OCI-LY1 (cell line): ENCODE measurements around the gene YBX2.
A peak's percentile ranks its signal among the peaks of the same experiment; 100 is the strongest.

Experiments used
- H2AFZ ChIP-seq: fragments of 200-600 bp; sonication (generic), shearing (Covaris generic); 2 replicates; pipeline ENCODE4 v1.6.0; 2014; ENCODE audit warnings: antibody characterized with exemption, mild to moderate bottlenecking, low read length
- H3F3A ChIP-seq: fragments of 200-600 bp; sonication (generic), shearing (Covaris generic); 2 replicates; pipeline ENCODE4 v1.6.0; 2014; ENCODE audit warnings: mild to moderate bottlenecking, antibody characterized with exemption, low read length, moderate library complexity; ENCODE audit not compliant: insufficient read depth
- H3K27ac ChIP-seq: fragments of 200-600 bp; sonication (generic); 2 replicates; pipeline ENCODE4 v1.5.1; 2014; ENCODE audit warnings: low read length, mixed run types, mild to moderate bottlenecking, low read depth; ENCODE audit not compliant: poor library complexity, severe bottlenecking
- H3K27me3 ChIP-seq: fragments of 200-600 bp; sonication (generic); 2 replicates; pipeline ENCODE4 v1.6.0; 2014; ENCODE audit warnings: antibody characterized with exemption, mild to moderate bottlenecking, low read length, moderate library complexity; ENCODE audit not compliant: insufficient read depth
- H3K36me3 ChIP-seq: fragments of 200-600 bp; sonication (generic); 2 replicates; pipeline ENCODE4 v1.6.1; 2014; ENCODE audit warnings: mild to moderate bottlenecking, antibody characterized with exemption, low read length, moderate library complexity, mixed read lengths; ENCODE audit not compliant: insufficient read depth
- H3K4me1 ChIP-seq: fragments of 200-600 bp; sonication (generic); 2 replicates; pipeline ENCODE4 v1.5.1; 2014; ENCODE audit warnings: mild to moderate bottlenecking, low read length, moderate library complexity; ENCODE audit not compliant: insufficient read depth, severe bottlenecking
- H3K4me2 ChIP-seq: fragments of 200-600 bp; sonication (generic), shearing (Covaris generic); 2 replicates; pipeline ENCODE4 v1.6.1; 2014; ENCODE audit warnings: low read length
- H3K4me3 ChIP-seq: fragments of 200-600 bp; sonication (generic); 2 replicates; pipeline ENCODE4 v1.5.1; 2014; ENCODE audit warnings: low read length, low read depth, mild to moderate bottlenecking, mixed read lengths; ENCODE audit not compliant: poor library complexity, severe bottlenecking
- H3K79me2 ChIP-seq: fragments of 200-600 bp; shearing (Covaris generic); 2 replicates; pipeline ENCODE4 v1.6.1; 2016; ENCODE audit warnings: mixed run types, low read length, mixed read lengths; ENCODE audit not compliant: insufficient read depth
- H3K9ac ChIP-seq: fragments of 200-600 bp; sonication (generic), shearing (Covaris generic); 2 replicates; pipeline ENCODE4 v1.6.1; 2014; ENCODE audit warnings: mild to moderate bottlenecking, low read length, mixed read lengths
- H3K9me2 ChIP-seq: fragments of 200-600 bp; sonication (generic), shearing (Covaris generic); 2 replicates; pipeline ENCODE4 v1.6.1; 2014; ENCODE audit warnings: low read depth, mild to moderate bottlenecking, low read length, mixed read lengths
- H3K9me3 ChIP-seq: fragments of 200-600 bp; shearing (Covaris generic); 2 replicates; pipeline ENCODE4 v1.6.1; 2014; ENCODE audit warnings: low read length, mixed read lengths
- H4K20me1 ChIP-seq: fragments of 200-600 bp; sonication (generic), shearing (Covaris generic); 2 replicates; pipeline ENCODE4 v1.6.0; 2016; ENCODE audit warnings: mild to moderate bottlenecking, low read length; ENCODE audit not compliant: insufficient read depth
- CTCF ChIP-seq: fragments of 200-600 bp; sonication (generic), shearing (Covaris generic); IDR thresholded peaks from 2 replicates; pipeline ENCODE4 v1.5.1; 2017; ENCODE audit warnings: mild to moderate bottlenecking, antibody characterized with exemption, low read length, moderate library complexity, mixed read lengths
- EZH2 ChIP-seq: fragments of 200-600 bp; sonication (generic), shearing (Covaris generic); IDR thresholded peaks from 2 replicates; pipeline ENCODE4 v1.8.0; 2017; ENCODE audit warnings: borderline replicate concordance, mixed run types, mild to moderate bottlenecking, antibody characterized with exemption, low read length, moderate library complexity, mixed read lengths

The YBX2 gene

DNA sequence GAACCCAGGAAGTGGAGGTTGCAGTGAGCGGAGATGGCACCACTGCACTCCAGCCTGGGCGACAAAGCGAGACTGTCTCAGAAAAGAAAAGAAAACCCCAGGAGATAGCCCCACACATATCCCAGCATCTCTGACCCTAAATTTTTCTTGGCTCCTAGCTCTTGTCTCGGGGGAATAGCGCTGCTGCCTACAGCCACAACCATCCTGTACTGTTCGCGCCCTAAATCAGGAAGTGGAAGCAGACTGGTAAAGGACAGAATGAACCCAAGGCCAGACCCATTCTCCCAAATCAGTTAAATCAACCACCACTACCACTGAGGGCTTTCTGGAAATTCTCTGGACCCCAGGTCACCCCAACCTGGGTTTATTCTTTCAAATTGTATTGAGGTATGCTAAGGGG, 44.6 kb downstream of the YBX2 start:
- H3F3A ChIP-seq, result no peaks in the 10 kb centered on the region
- no peaks in the 10 kb centered on the region for H4K20me1 ChIP-seq
- H3K36me3 ChIP-seq, result peaks cover 32% of the 10 kb centered on the region
- peak overlapping the region; percentile 77 for H3K4me3 ChIP-seq
- H3K4me1 ChIP-seq, result peaks cover 32% of the 10 kb centered on the region
- H2AFZ ChIP-seq, result no peak overlapping the region
- H3K9ac ChIP-seq, result peak overlapping the region; percentile 97
- H3K9me2 ChIP-seq, result no peaks in the 10 kb centered on the region
- H3K79me2 ChIP-seq, result peaks cover 31% of the 10 kb centered on the region
- H3K27me3 ChIP-seq, result no peaks in the 10 kb centered on the region
- TF ChIP-seq EZH2 (no peak), CTCF (no peak)
- H3K9me3 ChIP-seq, result no peaks in the 10 kb centered on the region
- H3K27ac ChIP-seq, result peak overlapping the region; percentile 15
- H3K4me2 ChIP-seq, result peak overlapping the region; percentile 99

DNA sequence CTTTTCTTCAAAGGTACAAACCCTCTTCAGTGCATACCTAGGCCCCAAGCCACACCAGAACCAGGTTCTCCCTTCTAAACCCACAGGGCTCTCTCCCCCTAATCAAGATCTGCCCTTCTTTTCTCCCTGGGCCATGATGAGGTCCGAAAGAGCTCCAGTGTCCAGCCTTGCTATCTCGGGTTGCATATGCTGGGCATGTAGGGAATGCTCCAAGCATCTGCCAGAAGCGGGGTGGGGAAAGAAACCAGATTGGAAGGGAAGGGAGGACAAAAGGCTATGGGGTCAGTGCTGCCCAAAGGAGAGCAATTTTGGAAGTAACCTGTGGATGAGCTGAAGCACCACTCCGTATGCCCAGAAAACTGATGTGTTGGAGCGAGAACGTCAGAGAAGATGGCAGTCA, 45.2 kb downstream of the YBX2 start:
- Histone ChIP-seq H3K9ac (peak overlapping the region; percentile 97; the same call in 1 of the 2 replicates), H3K27ac (no peak overlapping the region)

DNA sequence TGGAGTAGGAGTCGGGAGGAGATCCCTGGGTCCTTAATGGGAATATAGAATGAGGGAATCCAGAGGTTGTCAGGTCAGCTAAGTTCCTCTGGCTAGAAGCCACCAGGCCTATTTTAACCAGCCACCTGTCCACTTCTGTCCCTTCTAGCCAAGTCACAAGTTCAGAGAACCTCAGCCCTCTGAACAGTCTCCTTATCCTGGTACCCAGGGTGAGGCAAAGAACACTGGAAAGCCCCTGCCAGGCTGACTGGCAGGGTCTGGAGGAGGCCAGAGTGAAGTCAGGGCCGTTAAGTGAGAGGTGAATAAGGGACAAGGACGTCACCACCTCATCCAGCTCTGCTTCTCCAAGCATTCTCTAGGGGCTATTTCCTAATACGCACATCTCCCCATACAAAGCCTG, 45.6 kb downstream of the YBX2 start:
- Histone ChIP-seq H3F3A (no peaks in the 10 kb centered on the region), H3K27me3 (no peaks in the 10 kb centered on the region), H3K9me3 (no peaks in the 10 kb centered on the region), H3K4me3 (peak overlapping the region; percentile 77), H4K20me1 (no peaks in the 10 kb centered on the region), H3K9ac (peak overlapping the region; percentile 97; the same call in 1 of the 2 replicates), H3K9me2 (no peaks in the 10 kb centered on the region), H3K36me3 (peaks cover 32% of the 10 kb centered on the region), H3K4me2 (peak overlapping the region; percentile 99), H3K79me2 (peaks cover 31% of the 10 kb centered on the region), H3K27ac (no peak overlapping the region), H2AFZ (no peak overlapping the region), H3K4me1 (peaks cover 32% of the 10 kb centered on the region)
- TF ChIP-seq CTCF (no peak), EZH2 (no peak)

More for the DNA sequence above, 45.2 kb downstream of the YBX2 start:
- H3K4me2 ChIP-seq, result peak overlapping the region; percentile 99
- no peaks in the 10 kb centered on the region for H4K20me1 ChIP-seq
- H3K9me3 ChIP-seq, result no peaks in the 10 kb centered on the region
- H3K4me1 ChIP-seq, result peaks cover 32% of the 10 kb centered on the region
- H3K4me3 ChIP-seq, result peak overlapping the region; percentile 77
- H3K36me3 ChIP-seq, result peaks cover 32% of the 10 kb centered on the region
- no peaks in the 10 kb centered on the region for H3F3A ChIP-seq
- peaks cover 31% of the 10 kb centered on the region for H3K79me2 ChIP-seq
- H2AFZ ChIP-seq, result no peak overlapping the region
- H3K27me3 ChIP-seq, result no peaks in the 10 kb centered on the region
- TF ChIP-seq EZH2, result no peak
- TF ChIP-seq CTCF, result no peak
- no peaks in the 10 kb centered on the region for H3K9me2 ChIP-seq
